Spleen (tissue), 11 donors: Measurements from ENCODE around the gene SOWAHB. TPM values are rescaled to one million over a fixed set of nuclear protein-coding genes. Genes with fewer than 3 reads are reported as not detected.
A peak's percentile ranks its signal among the peaks of the same experiment; 100 is the strongest.
"Not testable (repeated sequence)": the region's sequence is repeated elsewhere in the genome, so short reads cannot be mapped to it uniquely, and the experiment has no call there.

Experiments used
- DNase-seq: peaks from one replicate; pipeline ENCODE4 v3.0.0-alpha.2; 2020
- H3K27ac ChIP-seq, 8 donors: fragments of 200-600 bp; sonication (generic) in 7 of 8; 1 replicate in 4 of 8; 2 replicates in 4 of 8; pipeline versions ENCODE4 v1.5.0 to v1.8.0; 2016 to 2021; ENCODE audit warnings: inconsistent platforms in 4 of 8, mild to moderate bottlenecking in 4 of 8, moderate library complexity in 1 of 8
- H3K27me3 ChIP-seq, 7 donors: fragments of 200-600 bp; sonication (generic) in 6 of 7; replicated peaks in 1 of 7; 1 replicate in 4 of 7; 2 replicates in 3 of 7; pipeline versions ENCODE4 v1.5.0 to v1.8.0; 2016 to 2021; ENCODE audit warnings: inconsistent platforms in 3 of 7, mild to moderate bottlenecking in 1 of 7
- H3K36me3 ChIP-seq, 6 donors: fragments of 200-600 bp; sonication (generic) in 5 of 6; 1 replicate in 4 of 6; 2 replicates in 2 of 6; pipeline versions ENCODE4 v1.5.0 to v1.8.0; 2016 to 2021; ENCODE audit warnings: inconsistent platforms in 2 of 6
- H3K4me1 ChIP-seq, 6 donors: fragments of 200-600 bp; sonication (generic) in 5 of 6; 1 replicate in 3 of 6; 2 replicates in 3 of 6; pipeline versions ENCODE4 v1.5.0 to v1.8.0; 2016 to 2021; ENCODE audit warnings: inconsistent platforms in 3 of 6
- H3K4me3 ChIP-seq, 8 donors: fragments of 200-600 bp; sonication (generic) in 7 of 8; 1 replicate in 4 of 8; 2 replicates in 4 of 8; pipeline versions ENCODE4 v1.5.0 to v1.8.0; 2016 to 2021; ENCODE audit warnings: inconsistent platforms in 4 of 8, mild to moderate bottlenecking in 4 of 8, moderate library complexity in 2 of 8
- H3K9me3 ChIP-seq, 8 donors: fragments of 200-600 bp; sonication (generic) in 7 of 8; 1 replicate in 4 of 8; 2 replicates in 4 of 8; pipeline versions ENCODE4 v1.5.0 to v1.8.0; 2016 to 2021; ENCODE audit warnings: inconsistent platforms in 4 of 8
- CTCF ChIP-seq, 11 experiments: fragments of 200-600 bp in 7 of 11; fragments of 450-650 bp in 4 of 11; sonication (generic) in 4 of 11; IDR thresholded peaks in 8 of 11; conservative IDR thresholded peaks in 3 of 11; 1 replicate in 7 of 11; 2 replicates in 4 of 11; pipeline versions ENCODE4 v1.4.0 to v1.8.0; 2016 to 2021; ENCODE audit warnings: antibody characterized with exemption in 11 of 11, inconsistent platforms in 4 of 11, mild to moderate bottlenecking in 1 of 11
- POLR2A ChIP-seq, 3 donors: fragments of 450-650 bp; IDR thresholded peaks; one replicate each; pipeline ENCODE4 v1.5.1; 2017; ENCODE audit warnings: antibody characterized with exemption in 3 of 3, mild to moderate bottlenecking in 1 of 3
- POLR2AphosphoS5 ChIP-seq, 3 donors: sonication (generic); formaldehyde crosslinking; IDR thresholded peaks; one replicate each; pipeline ENCODE4 v1.5.1; 2017; ENCODE audit warnings: antibody characterized with exemption in 3 of 3
- WGBS, 5 donors: extraction: QIAGEN DNeasy Blood & Tissue Kit in 3 of 5; methylation state at CpG; one replicate each; pipeline versions ENCODE4 v1.1.5 to v1.1.7; 2013 to 2018; 5-methylcytosine and 5-hydroxymethylcytosine counted together
- intact Hi-C: fragments of 100-400 bp; cut with DNase I; formaldehyde crosslinking; loops from one replicate; pipeline ENCODE4 v1.15.0; 2023; ENCODE audit warnings: low total_unique reads
- polyA plus RNA-seq, 3 donors: library from polyadenylated mRNA; stranded (reverse); fragments of 200-250 nt; gene quantifications; one replicate each; pipeline ENCODE4 v1.2.1, GENCODE V29; 2013
- total RNA-seq, 7 donors: library from RNA; depleted of rRNA in 3 of 7; stranded (reverse); fragments of >200 nt in 3 of 7; fragmentation: NEBNext Ultra II Directional in 4 of 7; extraction: Animal tissue kit (Norgen Biotek cat#: 25700) in 4 of 7; gene quantifications; one replicate each; pipeline versions ENCODE4 v1.1.0 to v1.2.1, GENCODE V29; 2016 to 2021
- donor health status: healthy with polysubstance abuse.
- donor health status: DM: no; HTN: no; CAD: no; lungs with moderate emphysema.
- donor health status: DM: no; HTN: no; CAD: no.
- donor health status: Bipolar disorder and iron deficiency.
- donor health status: healthy.
- donor health status: DM: no; HTN: no; CAD: no.
- donor health status: DM: yes; HTN: yes; CAD: no.

Gene SOWAHB
- total and polyA plus RNA-seq, 10 donors, result 0.09 to 0.20 (median 0.19) TPM; not detected in 7

DNA sequence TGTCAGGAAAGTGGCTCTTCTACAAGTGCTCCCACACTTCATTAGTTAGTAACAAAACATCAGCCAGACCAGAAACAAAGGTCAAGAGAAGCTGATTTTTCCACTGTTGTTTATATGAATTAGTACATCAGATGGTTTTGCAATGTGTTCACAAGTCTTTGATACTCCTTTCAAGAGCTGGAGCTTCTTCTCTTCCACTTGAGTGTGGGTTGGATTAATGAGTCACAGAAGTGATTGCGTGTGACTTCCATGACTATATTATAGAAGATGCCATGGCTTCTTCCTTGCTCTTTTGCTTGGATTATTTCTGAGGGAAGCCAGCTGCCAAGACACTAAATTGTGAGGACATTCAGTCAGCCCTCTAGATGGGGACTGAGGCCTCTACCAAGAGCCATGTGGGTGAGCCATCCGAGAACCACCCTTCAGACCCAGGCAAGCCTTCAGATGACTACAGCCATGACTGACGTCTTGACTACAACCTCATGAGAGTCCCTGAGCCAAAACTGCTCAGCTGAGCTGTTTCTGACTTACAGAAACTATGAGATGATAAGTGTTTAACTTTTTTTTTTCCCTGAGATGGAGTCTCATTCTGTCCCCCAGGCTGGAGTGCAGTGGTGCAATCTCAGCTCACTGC, 18.1 kb downstream of the SOWAHB start:
- Histone ChIP-seq H3K27me3 (peaks cover 0 to 16% (median 0%) of the 10 kb centered on the region in 7 donors), H3K4me1 (no peaks in the 10 kb centered on the region), H3K36me3 (no peaks in the 10 kb centered on the region), H3K4me3 (no peak overlapping the region), H3K9me3 (no peaks in the 10 kb centered on the region), H3K27ac (peak overlapping the region in 1 of 8 donors; percentile 8)
- 70 to 87% (median 79%) methylated on average over 3 of the region's 3 CpGs for WGBS, 5 donors
- TF ChIP-seq POLR2AphosphoS5 (IDR thresholded peaks at IDR 0.05) (no peak), POLR2A (IDR thresholded peaks at IDR 0.05) (no peak), CTCF (IDR thresholded peaks at IDR 0.05 in 8 of 11, conservative IDR thresholded peaks at IDR 0.05 in 3 of 11) (no peak)
- intact Hi-C loops, result no loop called here
- no peak for DNase-seq

DNA sequence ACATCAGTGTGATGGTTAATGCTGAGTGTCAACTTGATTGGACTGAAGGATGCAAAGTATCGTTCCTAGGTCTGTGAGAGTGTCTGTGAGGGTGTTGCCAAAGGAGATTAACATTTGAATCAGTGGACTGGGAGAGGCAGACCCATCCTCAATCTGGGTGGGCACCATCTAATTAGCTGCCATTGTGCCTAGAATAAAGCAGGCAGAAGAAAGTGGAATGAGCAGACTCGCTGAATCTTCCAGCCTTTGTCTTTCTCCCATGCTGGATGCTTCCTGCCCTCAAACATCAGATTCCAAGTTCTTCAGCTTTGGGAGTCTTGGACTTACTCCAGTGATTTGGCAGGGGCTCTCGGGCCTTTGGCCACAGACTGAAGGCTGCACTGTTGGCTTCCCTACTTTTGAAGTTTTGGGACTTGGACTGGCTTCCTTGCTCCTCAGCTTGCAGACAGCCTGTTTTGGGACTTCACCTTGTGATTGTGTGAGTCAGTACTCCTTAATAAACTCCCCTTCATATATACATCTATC, 19.2 kb downstream of the SOWAHB start:
- H3K36me3 ChIP-seq, H3K9me3 ChIP-seq, DNase-seq, H3K4me1 ChIP-seq, intact Hi-C loops, H3K4me3 ChIP-seq, H3K27ac ChIP-seq: not testable (repeated sequence)
- peaks cover 0 to 16% (median 0%) of the 10 kb centered on the region in 7 donors for H3K27me3 ChIP-seq
- WGBS, 5 donors, result 70 to 96% (median 81%) methylated on average over 3 of the region's 3 CpGs

DNA sequence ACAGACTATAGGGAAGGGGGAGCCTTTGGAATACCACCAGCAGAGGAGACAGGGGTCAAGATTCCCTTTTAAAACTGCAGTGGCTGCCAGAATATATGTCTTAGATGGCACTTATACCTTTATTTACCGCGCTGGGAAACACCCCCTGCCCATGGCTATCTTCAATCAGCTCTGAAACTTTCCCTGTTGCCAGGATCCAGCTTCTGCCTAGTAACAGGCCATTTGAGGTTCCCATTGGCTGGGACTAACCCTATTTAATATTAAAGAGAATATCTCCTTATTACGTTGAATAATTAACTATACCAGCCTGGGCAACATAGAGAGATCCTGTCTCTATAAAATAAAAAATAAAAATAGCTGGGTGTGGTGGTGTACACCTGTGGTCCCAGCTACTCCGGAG, 23.8 kb downstream of the SOWAHB start:
- no peak for DNase-seq
- 75 to 87% (median 83%) methylated on average over 4 of the region's 4 CpGs for WGBS, 5 donors
- Histone ChIP-seq H3K36me3 (no peaks in the 10 kb centered on the region), H3K27me3 (peaks cover 0 to 4% (median 0%) of the 10 kb centered on the region in 7 donors), H3K4me3 (no peak overlapping the region), H3K4me1 (no peaks in the 10 kb centered on the region), H3K9me3 (no peaks in the 10 kb centered on the region), H3K27ac (no peak overlapping the region)
- TF ChIP-seq POLR2A (IDR thresholded peaks at IDR 0.05) (no peak), POLR2AphosphoS5 (IDR thresholded peaks at IDR 0.05) (no peak), CTCF (IDR thresholded peaks at IDR 0.05 in 8 of 11, conservative IDR thresholded peaks at IDR 0.05 in 3 of 11) (no peak)
- intact Hi-C loops, result no loop called here

- Histone ChIP-seq H3K27me3 (peaks cover 0 to 4% (median 0%) of the 10 kb centered on the region in 7 donors), H3K9me3 (no peaks in the 10 kb centered on the region), H3K4me1 (no peaks in the 10 kb centered on the region), H3K36me3 (no peaks in the 10 kb centered on the region), H3K27ac (no peak overlapping the region), H3K4me3 (no peak overlapping the region)
- intact Hi-C loops, result no loop called here
- 55 to 65% (median 62%) methylated on average over 1 of the region's 1 CpG for WGBS, 5 donors
- TF ChIP-seq CTCF (IDR thresholded peaks at IDR 0.05 in 8 of 11, conservative IDR thresholded peaks at IDR 0.05 in 3 of 11), result no peak
- no peak for DNase-seq
Measured at GRCh38 chr4:76873495-76873894, 24.4 kb downstream of the SOWAHB start.
